Gastroesophageal sphincter (tissue), 3 donors: Measurements from ENCODE around the gene ZWINT.

ENCODE experiments used
- EP300 ChIP-seq: sonication (generic); formaldehyde crosslinking; IDR thresholded peaks from one replicate; pipeline ENCODE4 v1.6.1; 2017; ENCODE audit warnings: antibody characterized with exemption, mild to moderate bottlenecking
- TF ChIP-seq, protein P1 (sequence below), 4 experiments: fragments of 200-600 bp in 2 of 4; fragments of 450-650 bp in 2 of 4; sonication (generic) in 1 of 4; IDR thresholded peaks; one replicate each; pipeline ENCODE4 v1.5.1; 2017 to 2019; ENCODE audit warnings: antibody characterized with exemption in 4 of 4, mild to moderate bottlenecking in 2 of 4, moderate library complexity in 2 of 4

DNA sequence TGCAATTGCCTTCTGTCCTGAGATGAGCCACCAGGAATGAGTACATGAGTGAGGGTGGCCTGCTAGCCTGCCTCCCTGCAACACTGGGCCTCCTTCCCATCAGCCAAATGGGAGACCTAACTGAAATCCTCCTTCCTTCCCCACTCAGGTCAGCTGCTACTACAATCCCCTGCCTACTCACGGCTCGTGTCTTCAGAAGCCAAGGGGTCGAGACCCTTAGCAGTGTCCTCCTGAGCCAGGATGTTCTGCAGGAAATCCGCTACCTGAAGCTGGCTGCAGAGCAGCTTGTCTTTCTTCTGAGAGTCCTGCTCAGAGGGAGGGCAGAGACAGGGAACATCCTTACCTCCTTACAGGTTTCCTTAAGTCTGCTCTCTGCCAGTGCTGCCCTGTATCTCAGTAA is 1.2 kb downstream of the ZWINT start:
- TF ChIP-seq, protein P1, sequence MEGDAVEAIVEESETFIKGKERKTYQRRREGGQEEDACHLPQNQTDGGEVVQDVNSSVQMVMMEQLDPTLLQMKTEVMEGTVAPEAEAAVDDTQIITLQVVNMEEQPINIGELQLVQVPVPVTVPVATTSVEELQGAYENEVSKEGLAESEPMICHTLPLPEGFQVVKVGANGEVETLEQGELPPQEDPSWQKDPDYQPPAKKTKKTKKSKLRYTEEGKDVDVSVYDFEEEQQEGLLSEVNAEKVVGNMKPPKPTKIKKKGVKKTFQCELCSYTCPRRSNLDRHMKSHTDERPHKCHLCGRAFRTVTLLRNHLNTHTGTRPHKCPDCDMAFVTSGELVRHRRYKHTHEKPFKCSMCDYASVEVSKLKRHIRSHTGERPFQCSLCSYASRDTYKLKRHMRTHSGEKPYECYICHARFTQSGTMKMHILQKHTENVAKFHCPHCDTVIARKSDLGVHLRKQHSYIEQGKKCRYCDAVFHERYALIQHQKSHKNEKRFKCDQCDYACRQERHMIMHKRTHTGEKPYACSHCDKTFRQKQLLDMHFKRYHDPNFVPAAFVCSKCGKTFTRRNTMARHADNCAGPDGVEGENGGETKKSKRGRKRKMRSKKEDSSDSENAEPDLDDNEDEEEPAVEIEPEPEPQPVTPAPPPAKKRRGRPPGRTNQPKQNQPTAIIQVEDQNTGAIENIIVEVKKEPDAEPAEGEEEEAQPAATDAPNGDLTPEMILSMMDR (IDR thresholded peaks at IDR 0.05), result no peak
- no peak for TF ChIP-seq EP300
